ENCODE results near the gene GRIA4.

GRIA4 gene

DNA sequence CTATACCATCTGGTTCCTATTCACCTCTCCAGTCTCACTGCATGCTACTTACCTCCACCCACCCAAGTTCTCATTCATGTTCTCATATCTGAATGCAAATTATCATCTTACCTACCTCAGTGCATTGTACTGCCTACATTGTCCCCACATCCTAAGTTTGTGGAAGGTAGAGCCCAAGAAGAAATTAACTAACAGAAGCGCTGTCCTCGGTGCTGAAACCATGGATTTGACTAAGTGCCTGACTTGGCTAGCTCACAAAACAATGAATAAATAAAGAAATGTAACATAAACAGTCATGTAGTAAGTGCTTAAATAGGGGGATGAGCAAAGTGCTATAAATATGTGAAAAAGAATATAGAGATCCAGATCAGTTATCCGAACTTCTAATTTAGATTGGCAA is 63.2 kb downstream of the GRIA4 start:
- no peak for DNase-seq (ENCODE audit: low read depth)
- no peak overlapping the region for H3K4me3 ChIP-seq (ENCODE audit: control insufficient read depth, low read depth, low read length)
- TF ChIP-seq, protein P1, sequence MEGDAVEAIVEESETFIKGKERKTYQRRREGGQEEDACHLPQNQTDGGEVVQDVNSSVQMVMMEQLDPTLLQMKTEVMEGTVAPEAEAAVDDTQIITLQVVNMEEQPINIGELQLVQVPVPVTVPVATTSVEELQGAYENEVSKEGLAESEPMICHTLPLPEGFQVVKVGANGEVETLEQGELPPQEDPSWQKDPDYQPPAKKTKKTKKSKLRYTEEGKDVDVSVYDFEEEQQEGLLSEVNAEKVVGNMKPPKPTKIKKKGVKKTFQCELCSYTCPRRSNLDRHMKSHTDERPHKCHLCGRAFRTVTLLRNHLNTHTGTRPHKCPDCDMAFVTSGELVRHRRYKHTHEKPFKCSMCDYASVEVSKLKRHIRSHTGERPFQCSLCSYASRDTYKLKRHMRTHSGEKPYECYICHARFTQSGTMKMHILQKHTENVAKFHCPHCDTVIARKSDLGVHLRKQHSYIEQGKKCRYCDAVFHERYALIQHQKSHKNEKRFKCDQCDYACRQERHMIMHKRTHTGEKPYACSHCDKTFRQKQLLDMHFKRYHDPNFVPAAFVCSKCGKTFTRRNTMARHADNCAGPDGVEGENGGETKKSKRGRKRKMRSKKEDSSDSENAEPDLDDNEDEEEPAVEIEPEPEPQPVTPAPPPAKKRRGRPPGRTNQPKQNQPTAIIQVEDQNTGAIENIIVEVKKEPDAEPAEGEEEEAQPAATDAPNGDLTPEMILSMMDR (IDR thresholded peaks at IDR 0.05; ENCODE audit: control insufficient read depth, insufficient read depth, low read depth, low read length, missing control alignments) = no peak

DNA sequence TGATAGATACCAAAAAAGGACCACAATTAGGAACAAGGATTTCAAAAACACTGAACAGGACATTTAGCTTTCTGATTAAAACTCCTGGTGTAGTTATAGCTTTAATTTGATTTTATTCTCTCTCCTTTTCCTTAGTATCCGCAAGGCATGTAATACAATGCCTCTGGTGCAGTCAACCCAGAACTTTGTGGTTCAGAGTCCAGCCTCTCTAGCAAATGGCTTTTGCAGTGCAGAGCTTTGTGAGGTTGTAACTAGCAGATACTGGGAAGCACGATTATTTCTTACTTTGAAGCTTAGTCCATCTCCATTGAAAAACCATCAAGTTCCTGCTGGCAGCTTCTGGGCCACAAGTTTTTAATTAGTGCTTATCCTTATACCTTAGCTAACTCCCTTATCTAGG is 79.8 kb downstream of the GRIA4 start:
- DNase-seq (ENCODE audit: low read depth) = no peak
- TF ChIP-seq, protein P1 (IDR thresholded peaks at IDR 0.05; ENCODE audit: control insufficient read depth, insufficient read depth, low read depth, low read length, missing control alignments) = no peak
- H3K4me3 ChIP-seq (ENCODE audit: control insufficient read depth, low read depth, low read length) = no peak overlapping the region

DNA sequence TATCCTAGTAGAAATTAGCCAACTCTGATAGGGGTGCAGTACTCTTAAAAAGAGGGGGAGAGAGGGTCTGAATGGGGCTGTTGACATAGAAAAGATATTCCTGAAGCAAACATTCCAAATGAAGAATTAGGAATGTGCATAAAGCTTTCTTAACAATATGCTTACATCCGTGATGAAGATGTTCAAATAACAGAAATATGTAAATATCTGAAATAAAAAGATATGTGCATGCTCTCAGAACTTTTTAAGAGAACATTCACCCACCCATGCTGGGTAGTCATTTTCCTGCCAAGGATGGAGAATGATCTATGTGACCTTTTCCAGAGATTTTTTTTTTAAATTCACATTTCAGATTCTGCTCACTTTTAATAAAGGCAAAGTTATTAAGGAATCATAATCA is 80.6 kb downstream of the GRIA4 start:
- no peak for DNase-seq (ENCODE audit: low read depth)

DNA sequence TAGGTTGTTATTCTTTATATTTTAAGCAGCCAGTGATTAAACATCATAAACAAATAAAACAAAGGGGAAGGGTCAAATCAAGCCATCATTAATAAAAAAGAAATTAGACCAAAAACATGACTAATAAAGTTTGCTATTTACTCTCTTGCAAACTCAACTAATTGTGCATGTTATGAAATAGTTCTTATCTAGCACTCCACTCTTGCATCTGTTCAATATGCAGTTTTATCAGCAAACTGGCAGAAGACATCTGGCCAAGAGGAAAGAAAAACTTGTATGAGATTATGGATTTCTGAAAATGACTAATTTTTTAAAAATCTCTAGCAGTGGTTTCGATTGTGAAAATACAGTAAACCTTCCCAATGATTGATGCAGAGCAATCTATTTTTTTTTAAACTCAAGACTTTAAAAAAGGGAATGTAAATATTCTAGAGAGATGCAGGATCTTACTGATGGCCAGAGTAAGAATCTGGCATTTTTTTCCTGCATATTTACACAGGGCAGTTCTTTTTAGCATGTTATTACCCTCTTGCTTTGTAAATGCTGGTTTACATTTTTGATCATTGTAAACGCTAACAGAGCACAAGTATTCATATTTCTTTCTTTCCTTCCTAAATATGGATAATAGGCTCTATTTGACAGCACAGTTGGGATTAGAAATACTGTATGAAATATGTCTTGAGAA is 83.3 kb downstream of the GRIA4 start:
- TF ChIP-seq, protein P1 (IDR thresholded peaks at IDR 0.05; ENCODE audit: control insufficient read depth, insufficient read depth, low read depth, low read length, missing control alignments) = no peak
- H3K4me3 ChIP-seq (ENCODE audit: control insufficient read depth, low read depth, low read length) = no peak overlapping the region
- DNase-seq (ENCODE audit: low read depth) = no peak

More for the DNA sequence above, 80.6 kb downstream of the GRIA4 start:
- H3K4me3 ChIP-seq (ENCODE audit: control insufficient read depth, low read depth, low read length) = no peak overlapping the region
- TF ChIP-seq, protein P1 (IDR thresholded peaks at IDR 0.05; ENCODE audit: control insufficient read depth, insufficient read depth, low read depth, low read length, missing control alignments) = no peak

DNA sequence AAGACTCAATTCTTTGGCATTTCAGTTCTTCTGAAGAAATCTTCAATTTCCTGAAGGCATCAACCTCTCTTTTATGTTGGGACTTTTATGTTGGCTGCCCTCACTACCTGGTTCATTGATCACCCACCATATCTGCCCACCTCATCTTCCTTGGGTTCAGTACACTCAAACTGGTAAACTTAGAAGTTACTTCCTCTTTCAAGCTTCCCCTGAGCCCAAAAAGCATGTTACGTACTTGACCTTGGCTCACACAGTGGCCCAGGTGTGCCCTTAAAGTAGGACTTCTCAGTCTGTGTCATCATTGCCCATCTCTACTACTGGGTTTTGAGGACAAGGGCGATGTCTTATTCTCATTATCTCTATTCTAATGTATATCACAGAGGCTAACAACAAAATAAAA is 86.1 kb downstream of the GRIA4 start:
- TF ChIP-seq, protein P1 (IDR thresholded peaks at IDR 0.05; ENCODE audit: control insufficient read depth, insufficient read depth, low read depth, low read length, missing control alignments) = no peak
- DNase-seq (ENCODE audit: low read depth) = no peak
- no peak overlapping the region for H3K4me3 ChIP-seq (ENCODE audit: control insufficient read depth, low read depth, low read length)

DNA sequence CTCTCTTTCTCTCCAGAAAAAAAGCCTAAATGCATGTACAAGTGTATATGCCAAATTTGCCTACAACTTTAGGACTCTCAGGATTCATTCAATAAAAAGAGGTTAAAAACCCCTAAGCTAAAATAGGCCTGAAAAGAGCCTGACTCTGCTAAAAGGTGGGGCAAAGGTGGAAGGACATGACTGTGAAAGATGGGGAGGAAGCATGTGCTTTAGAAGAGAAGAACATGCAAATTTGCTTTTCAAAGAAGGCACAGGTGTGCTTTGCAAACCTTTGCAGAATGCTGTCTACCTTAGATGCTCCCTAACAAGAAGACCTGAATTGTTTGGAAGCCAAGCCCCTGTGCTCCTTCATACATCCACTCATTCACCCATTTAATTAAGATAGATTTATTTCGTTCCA is 87.4 kb downstream of the GRIA4 start:
- DNase-seq (ENCODE audit: low read depth) = no peak
- TF ChIP-seq, protein P1 (IDR thresholded peaks at IDR 0.05; ENCODE audit: control insufficient read depth, insufficient read depth, low read depth, low read length, missing control alignments) = no peak
- H3K4me3 ChIP-seq (ENCODE audit: control insufficient read depth, low read depth, low read length) = no peak overlapping the region
